ENCODE data around the gene CFAP45.

- TF ChIP-seq POLR2A (IDR thresholded peaks at IDR 0.05; ENCODE audit: low read depth) (no peak), POLR2AphosphoS5 (IDR thresholded peaks at IDR 0.05) (no peak), CTCF (IDR thresholded peaks at IDR 0.05) (no peak)
Measured at GRCh38 chr1:159920651-159921050, 20.7 kb upstream of the CFAP45 start.
